ENCODE data around the gene SNAI3.

GRCh38 chr16:88640498-88641247 lies 45.6 kb downstream of the SNAI3 start:
- no peak for TF ChIP-seq CTCF (IDR thresholded peaks at IDR 0.05)
- TF ChIP-seq POLR2AphosphoS5 (IDR thresholded peaks at IDR 0.05): no peak
- no peak for TF ChIP-seq POLR2A (IDR thresholded peaks at IDR 0.05)

Measured in gastroesophageal sphincter (tissue), 3 donors.